ENCODE measurements around the gene ZBTB40. TPM values are rescaled to one million over a fixed set of nuclear protein-coding genes. Genes with fewer than 3 reads are reported as not detected.

The ZBTB40 gene
- total and polyA plus RNA-seq, 8 donors, result 2.1 to 39.3 (median 14.0) TPM

DNA sequence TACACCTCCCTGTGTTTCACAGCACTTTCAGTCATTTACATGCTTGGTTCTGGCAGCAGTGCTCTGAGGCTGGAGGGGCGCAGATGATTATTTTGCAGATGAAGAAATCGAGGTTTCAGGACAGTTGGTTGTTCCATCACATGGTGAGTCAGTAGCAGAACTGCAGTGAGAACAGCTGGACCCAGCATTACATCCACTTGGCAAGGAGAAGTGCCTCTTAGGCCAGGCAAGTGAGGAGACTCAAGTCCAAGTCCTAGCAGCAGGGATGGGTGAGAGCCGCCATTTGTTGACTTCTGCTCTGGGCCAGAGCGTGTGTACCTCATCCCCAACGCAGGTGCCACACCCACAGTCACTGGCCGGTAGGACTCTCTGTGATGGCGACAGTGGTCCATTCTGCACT, 84.9 kb downstream of the ZBTB40 start:
- H3K27ac ChIP-seq, result no peak overlapping the region
- no peaks in the 10 kb centered on the region for H3K27me3 ChIP-seq
- no peaks in the 10 kb centered on the region for H3K9me3 ChIP-seq
- H3K36me3 ChIP-seq, result peaks cover 0 to 19% (median 9%) of the 10 kb centered on the region in 4 donors
- intact Hi-C loops (cut with DNase I; ENCODE audit: low total_unique reads), result no loop called here
- WGBS, 5 donors, result 70 to 86% (median 75%) methylated on average over 7 of the region's 7 CpGs
- no peak for DNase-seq
- H3K4me1 ChIP-seq, result peaks cover 0 to 4% (median under 1%) of the 10 kb centered on the region in 4 donors
- H3K4me3 ChIP-seq, result no peak overlapping the region
- TF ChIP-seq, protein P1, sequence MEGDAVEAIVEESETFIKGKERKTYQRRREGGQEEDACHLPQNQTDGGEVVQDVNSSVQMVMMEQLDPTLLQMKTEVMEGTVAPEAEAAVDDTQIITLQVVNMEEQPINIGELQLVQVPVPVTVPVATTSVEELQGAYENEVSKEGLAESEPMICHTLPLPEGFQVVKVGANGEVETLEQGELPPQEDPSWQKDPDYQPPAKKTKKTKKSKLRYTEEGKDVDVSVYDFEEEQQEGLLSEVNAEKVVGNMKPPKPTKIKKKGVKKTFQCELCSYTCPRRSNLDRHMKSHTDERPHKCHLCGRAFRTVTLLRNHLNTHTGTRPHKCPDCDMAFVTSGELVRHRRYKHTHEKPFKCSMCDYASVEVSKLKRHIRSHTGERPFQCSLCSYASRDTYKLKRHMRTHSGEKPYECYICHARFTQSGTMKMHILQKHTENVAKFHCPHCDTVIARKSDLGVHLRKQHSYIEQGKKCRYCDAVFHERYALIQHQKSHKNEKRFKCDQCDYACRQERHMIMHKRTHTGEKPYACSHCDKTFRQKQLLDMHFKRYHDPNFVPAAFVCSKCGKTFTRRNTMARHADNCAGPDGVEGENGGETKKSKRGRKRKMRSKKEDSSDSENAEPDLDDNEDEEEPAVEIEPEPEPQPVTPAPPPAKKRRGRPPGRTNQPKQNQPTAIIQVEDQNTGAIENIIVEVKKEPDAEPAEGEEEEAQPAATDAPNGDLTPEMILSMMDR (IDR thresholded peaks at IDR 0.05), result no peak
- no peak for TF ChIP-seq POLR2AphosphoS5 (IDR thresholded peaks at IDR 0.05)
- no peak for TF ChIP-seq EP300 (IDR thresholded peaks at IDR 0.05)
- no peak for TF ChIP-seq POLR2A (IDR thresholded peaks at IDR 0.05)

DNA sequence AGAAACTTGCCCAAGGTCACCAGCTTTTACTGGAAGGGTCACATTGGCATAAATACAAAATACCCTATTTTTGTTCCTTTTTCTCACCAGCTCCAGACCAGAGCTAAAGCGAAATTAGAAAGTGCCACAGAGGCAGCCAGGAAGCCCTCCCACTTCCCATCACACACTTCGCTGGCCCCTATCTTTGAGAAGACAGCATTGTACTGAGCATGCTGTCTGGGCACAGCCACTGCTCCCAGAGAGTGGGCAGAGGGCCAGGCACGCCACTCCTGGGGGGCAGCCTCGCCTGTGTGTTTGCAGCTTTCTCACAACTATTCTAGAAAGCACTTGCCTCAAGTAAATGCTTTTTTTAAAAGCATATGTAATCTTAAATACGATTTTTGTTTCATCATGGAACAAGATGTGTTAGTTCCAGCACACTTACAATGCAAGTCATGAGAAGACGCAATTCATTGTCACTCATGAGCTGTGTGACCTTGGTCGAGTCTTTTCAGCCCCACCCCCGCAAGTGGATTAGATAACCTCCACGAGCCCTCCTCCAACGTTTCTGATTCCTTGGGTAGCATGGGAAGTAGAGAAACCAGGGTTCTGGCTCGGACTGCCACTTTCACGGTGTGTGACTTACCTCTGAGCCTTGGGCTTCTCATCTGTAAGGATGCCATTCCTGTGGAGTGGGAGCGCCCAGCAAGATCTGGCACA, 85.9 kb downstream of the ZBTB40 start:
- intact Hi-C loops (cut with DNase I; ENCODE audit: low total_unique reads), result no loop called here
- no peak for TF ChIP-seq POLR2A (IDR thresholded peaks at IDR 0.05)
- WGBS, 5 donors, result 77 to 80% (median 79%) methylated on average over 11 to 13 of the region's 13 CpGs

DNA sequence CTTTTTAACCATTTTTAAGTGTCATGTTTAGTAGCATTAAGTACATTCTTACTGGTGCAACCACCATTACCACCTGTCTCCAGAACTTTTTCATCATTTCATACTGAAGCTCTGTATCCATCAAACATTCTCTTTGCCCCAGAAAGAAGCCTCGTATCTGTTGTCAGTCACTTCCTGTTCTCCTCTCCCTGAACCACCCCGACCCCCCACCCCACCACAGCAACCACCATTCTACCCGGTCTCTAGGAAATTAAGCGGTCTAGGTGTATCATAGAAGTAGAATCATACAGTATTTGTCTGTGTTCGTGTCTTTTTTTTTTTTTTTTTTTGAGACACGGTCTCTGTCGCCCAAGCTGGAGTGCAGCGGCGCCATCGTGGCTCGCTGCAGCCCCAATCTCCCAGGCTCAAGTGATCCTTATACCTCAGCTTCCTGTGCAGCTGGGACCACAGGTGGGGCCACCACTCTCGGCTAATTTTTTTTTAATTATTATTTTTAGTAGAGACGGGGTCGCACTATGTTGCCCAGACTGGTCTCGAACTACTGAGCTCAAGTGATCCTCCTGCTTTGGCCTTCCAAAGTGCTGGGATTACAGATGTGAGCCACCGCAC, 88.0 kb downstream of the ZBTB40 start:
- peaks cover 0 to 15% (median 3%) of the 10 kb centered on the region in 3 donors for H3K27me3 ChIP-seq
- WGBS, 5 donors, result 77 to 82% (median 80%) methylated on average over 16 of the region's 16 CpGs
- intact Hi-C loops (cut with DNase I; ENCODE audit: low total_unique reads), result no loop called here
- peaks cover 0 to 6% (median 2%) of the 10 kb centered on the region in 4 donors for H3K36me3 ChIP-seq
- no peak overlapping the region for H3K27ac ChIP-seq
- H3K4me1 ChIP-seq, result no peaks in the 10 kb centered on the region
- no peak overlapping the region for H3K4me3 ChIP-seq
- no peak for DNase-seq
- TF ChIP-seq EP300 (IDR thresholded peaks at IDR 0.05) (no peak), POLR2A (IDR thresholded peaks at IDR 0.05) (no peak), POLR2AphosphoS5 (IDR thresholded peaks at IDR 0.05) (no peak)
- TF ChIP-seq, protein P1 (IDR thresholded peaks at IDR 0.05), result no peak
- no peaks in the 10 kb centered on the region for H3K9me3 ChIP-seq

More for the DNA sequence above, 85.9 kb downstream of the ZBTB40 start:
- Histone ChIP-seq H3K4me1 (no peaks in the 10 kb centered on the region), H3K27me3 (no peaks in the 10 kb centered on the region), H3K4me3 (no peak overlapping the region), H3K36me3 (peaks cover 0 to 19% (median 8%) of the 10 kb centered on the region in 4 donors), H3K27ac (no peak overlapping the region), H3K9me3 (no peaks in the 10 kb centered on the region)
- DNase-seq, result no peak

DNA sequence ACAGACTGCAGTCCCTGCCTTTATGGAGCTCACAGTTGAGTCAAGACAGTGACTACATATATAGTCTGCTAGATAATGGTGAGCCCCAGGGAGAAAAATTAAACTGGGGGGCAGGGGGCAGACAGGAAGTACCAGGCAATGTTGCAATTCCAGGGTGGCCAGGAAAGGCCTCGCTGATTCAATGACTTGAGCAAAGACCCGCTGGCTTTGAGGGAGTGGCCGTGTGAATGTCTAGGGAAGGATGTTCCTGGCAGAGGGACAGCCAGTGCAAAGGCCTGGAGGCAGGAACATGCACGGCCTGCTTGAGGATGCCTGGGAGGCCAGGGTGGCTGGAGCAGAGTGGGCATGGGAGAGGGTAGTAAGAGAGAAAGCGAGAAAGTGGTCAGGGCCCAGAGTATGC, 88.7 kb downstream of the ZBTB40 start:
- intact Hi-C loops (cut with DNase I; ENCODE audit: low total_unique reads), result no loop called here
- Histone ChIP-seq H3K4me1 (no peaks in the 10 kb centered on the region), H3K27ac (no peak overlapping the region), H3K4me3 (no peak overlapping the region), H3K9me3 (no peaks in the 10 kb centered on the region), H3K36me3 (peaks cover 0 to 2% (median 0%) of the 10 kb centered on the region in 4 donors), H3K27me3 (peaks cover 0 to 22% (median 4%) of the 10 kb centered on the region in 3 donors)
- DNase-seq, result no peak
- TF ChIP-seq, protein P1 (IDR thresholded peaks at IDR 0.05), result no peak
- TF ChIP-seq POLR2AphosphoS5 (IDR thresholded peaks at IDR 0.05) (no peak), POLR2A (IDR thresholded peaks at IDR 0.05) (no peak), EP300 (IDR thresholded peaks at IDR 0.05) (no peak)
- WGBS, 5 donors, result 52 to 72% (median 64%) methylated on average over 5 of the region's 5 CpGs

DNA sequence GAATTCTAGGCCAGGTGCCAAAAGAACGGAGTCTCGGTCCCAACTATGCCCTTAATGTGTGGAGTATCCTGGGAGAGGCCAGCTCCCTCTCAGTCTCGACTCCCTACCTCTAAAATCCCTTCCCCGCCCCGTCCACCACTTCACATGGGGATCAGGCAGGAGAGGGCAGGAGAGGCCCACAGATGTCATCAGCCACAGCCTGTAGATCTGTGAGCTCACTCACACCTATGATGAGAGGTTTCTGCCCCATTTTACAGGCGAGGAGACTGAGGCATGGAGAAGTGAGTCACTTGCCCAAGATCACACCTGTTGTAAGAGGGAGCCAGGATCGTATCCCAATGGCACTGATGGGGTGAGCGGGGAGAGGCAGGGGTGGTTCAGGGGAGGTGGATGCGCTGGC, 91.2 kb downstream of the ZBTB40 start:
- Histone ChIP-seq H3K9me3 (no peaks in the 10 kb centered on the region), H3K27me3 (peaks cover 0 to 45% (median 19%) of the 10 kb centered on the region in 3 donors), H3K4me1 (no peaks in the 10 kb centered on the region), H3K27ac (no peak overlapping the region), H3K4me3 (no peak overlapping the region), H3K36me3 (no peaks in the 10 kb centered on the region)
- TF ChIP-seq POLR2AphosphoS5 (IDR thresholded peaks at IDR 0.05), result no peak
- 61 to 75% (median 68%) methylated on average over 8 to 9 of the region's 9 CpGs for WGBS, 5 donors
- no peak for DNase-seq
- intact Hi-C loops (cut with DNase I; ENCODE audit: low total_unique reads), result no loop called here
